ENCODE results near the gene SCAMP4.

Gene SCAMP4

GRCh38 chr19:1956868-1957492 is 51.8 kb downstream of the SCAMP4 start:
- DNase-seq (ENCODE audit: low read depth): no peak

GRCh38 chr19:1957562-1958248 is 52.5 kb downstream of the SCAMP4 start:
- DNase-seq (ENCODE audit: low read depth): no peak

GRCh38 chr19:1959928-1960589 is 54.9 kb downstream of the SCAMP4 start:
- no peak for DNase-seq (ENCODE audit: low read depth)

- DNase-seq (ENCODE audit: low read depth): no peak
These were observed 56.0 kb downstream of the SCAMP4 start for GRCh38 chr19:1961000-1961883.

GRCh38 chr19:1962674-1963073 is 57.5 kb downstream of the SCAMP4 start:
- DNase-seq (ENCODE audit: low read depth): no peak

GRCh38 chr19:1967087-1967608 is 61.9 kb downstream of the SCAMP4 start:
- DNase-seq (ENCODE audit: low read depth): no peak

GRCh38 chr19:1968279-1969175 is 63.3 kb downstream of the SCAMP4 start:
- DNase-seq (ENCODE audit: low read depth): no peak

- DNase-seq (ENCODE audit: low read depth): no peak
These were observed 64.2 kb downstream of the SCAMP4 start for GRCh38 chr19:1969176-1970002.

- no peak for DNase-seq (ENCODE audit: low read depth)
These were observed 65.0 kb downstream of the SCAMP4 start for GRCh38 chr19:1970003-1970805.

GRCh38 chr19:1970806-1971502 is 65.8 kb downstream of the SCAMP4 start:
- DNase-seq (ENCODE audit: low read depth): no peak

GRCh38 chr19:1974381-1975161 is 69.4 kb downstream of the SCAMP4 start:
- DNase-seq (ENCODE audit: low read depth): no peak

GRCh38 chr19:1975162-1975480 is 69.9 kb downstream of the SCAMP4 start:
- no peak for DNase-seq (ENCODE audit: low read depth)

Data from stimulated activated CD4-positive, alpha-beta T cell treated with anti-CD3 and anti-CD28 coated beads, Interleukin-2, amount 100 ng/mL, for 4 hours (primary cell).